PC-9 (cell line): ENCODE data around the gene LMNB1. TPM values are rescaled to one million over a fixed set of nuclear protein-coding genes. Genes with fewer than 3 reads are reported as not detected.

Experiments used
- BruUV-seq: library from RNA; stranded (reverse); fragments of 400-500 nt; replicated peaks from 2 replicates; lab custom pipeline; 2021; lab: Mats Ljungman, UMichigan
- CTCF ChIA-PET: fragments of 300-600 bp; sonication (Branson Sonifier 250); formaldehyde crosslinking; loops from one replicate; lab custom pipeline; 2022; ENCODE audit warnings: antibody characterized with exemption; lab: Charles Lee
- POLR2A ChIA-PET: fragments of 300-600 bp; sonication (Branson Sonifier 250); formaldehyde crosslinking; loops from one replicate; lab custom pipeline; 2022; ENCODE audit warnings: antibody characterized with exemption; ENCODE audit not compliant: unreplicated experiment; lab: Charles Lee
- DNase-seq, 2 experiments: peaks; one replicate each; pipeline versions ENCODE4 v3.0.0 to v3.0.0-alpha.2; 2015 to 2022; ENCODE audit warnings: mixed read lengths in 1 of 2
- H2AFZ ChIP-seq: fragments of 200-600 bp; sonication (generic); 2 replicates; pipeline ENCODE4 v1.8.1; 2017; ENCODE audit warnings: antibody characterized with exemption
- H3F3A ChIP-seq: fragments of 200-600 bp; sonication (generic); 2 replicates; pipeline ENCODE4 v1.8.1; 2017; ENCODE audit warnings: antibody characterized with exemption, mild to moderate bottlenecking, low read depth; ENCODE audit not compliant: insufficient read depth
- H3K27ac ChIP-seq: fragments of 200-600 bp; sonication (generic); 2 replicates; pipeline ENCODE4 v1.6.1; 2016; ENCODE audit warnings: mixed run types
- H3K27me3 ChIP-seq: fragments of 200-600 bp; sonication (generic); 2 replicates; pipeline ENCODE4 v1.6.1; 2016; ENCODE audit warnings: low read depth, mixed run types; ENCODE audit not compliant: insufficient read depth
- H3K36me3 ChIP-seq: fragments of 200-600 bp; sonication (generic); 2 replicates; pipeline ENCODE4 v1.6.1; 2016; ENCODE audit warnings: low read depth, mixed run types
- H3K4me1 ChIP-seq: fragments of 200-600 bp; sonication (generic); replicated peaks from 2 replicates; pipeline ENCODE4 v1.6.1; 2016; ENCODE audit warnings: mixed run types; ENCODE audit not compliant: insufficient read depth
- H3K4me2 ChIP-seq: fragments of 200-600 bp; sonication (generic); 2 replicates; pipeline ENCODE4 v1.6.1; 2017; ENCODE audit warnings: mixed run types
- H3K4me3 ChIP-seq: fragments of 200-600 bp; sonication (generic); 2 replicates; pipeline ENCODE4 v1.6.1; 2016; ENCODE audit warnings: mixed run types
- H3K79me2 ChIP-seq: fragments of 200-600 bp; sonication (generic); 2 replicates; pipeline ENCODE4 v1.6.1; 2017; ENCODE audit warnings: low read depth, mixed run types
- H3K9me2 ChIP-seq: fragments of 200-600 bp; sonication (generic); 2 replicates; pipeline ENCODE4 v1.8.1; 2017; ENCODE audit warnings: mild to moderate bottlenecking; ENCODE audit not compliant: insufficient read depth
- H3K9me3 ChIP-seq: fragments of 200-600 bp; sonication (generic); 2 replicates; pipeline ENCODE4 v1.8.1; 2016; ENCODE audit warnings: low read depth; ENCODE audit not compliant: insufficient read depth
- H4K20me1 ChIP-seq: fragments of 200-600 bp; sonication (generic); 2 replicates; pipeline ENCODE4 v1.8.1; 2017; ENCODE audit not compliant: insufficient read depth
- EZH2 ChIP-seq: fragments of 200-600 bp; sonication (generic); IDR thresholded peaks from 2 replicates; pipeline ENCODE4 v1.8.0; 2017; ENCODE audit warnings: antibody characterized with exemption, low read depth
- intact Hi-C: fragments of 100-400 bp; cut with micrococcal nuclease; formaldehyde crosslinking; loops from one replicate; pipeline ENCODE4 v1.10.0; 2022; ENCODE audit not compliant: unreplicated experiment
- total RNA-seq: library from RNA; stranded (reverse); gene quantifications from 2 replicates; pipeline ENCODE4 v1.2.3, GENCODE V29; 2021
- TF ChIP-seq, protein P1 (sequence below): fragments of 200-600 bp; sonication (generic); conservative IDR thresholded peaks from 2 replicates; pipeline ENCODE4 v1.6.1; 2017; ENCODE audit warnings: mixed run types, antibody characterized with exemption, mild to moderate bottlenecking, moderate library complexity

The LMNB1 gene
- total RNA-seq, 1 experiment from 2014 or later: 117 TPM

DNA sequence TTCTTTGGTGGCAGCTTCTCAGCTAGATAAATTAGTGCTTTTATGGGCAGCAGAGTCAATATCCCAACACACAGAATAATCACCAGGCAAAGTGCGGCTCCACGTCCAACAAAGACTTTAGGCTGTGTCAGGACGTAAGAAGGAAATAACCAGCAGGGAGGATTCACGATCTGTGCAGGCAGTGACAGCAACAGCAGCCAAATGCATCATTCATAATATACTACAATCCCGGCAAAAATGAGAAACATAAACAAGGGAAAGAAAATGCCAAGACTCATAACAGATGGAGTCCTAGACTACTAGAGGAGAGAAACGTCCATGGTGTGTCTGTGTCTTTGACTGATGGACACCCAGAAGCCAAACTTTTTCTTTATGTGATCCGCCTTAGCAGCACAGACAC lies 100.7 kb downstream of the LMNB1 start:
- no peaks in the 10 kb centered on the region for H3K36me3 ChIP-seq
- H3F3A ChIP-seq: no peaks in the 10 kb centered on the region
- H3K9me2 ChIP-seq: no peaks in the 10 kb centered on the region
- H3K27me3 ChIP-seq: no peaks in the 10 kb centered on the region
- H2AFZ ChIP-seq: no peak overlapping the region
- BruUV-seq: no TSS peak
- H3K27ac ChIP-seq: no peak overlapping the region
- TF ChIP-seq EZH2: no peak
- TF ChIP-seq, protein P1, sequence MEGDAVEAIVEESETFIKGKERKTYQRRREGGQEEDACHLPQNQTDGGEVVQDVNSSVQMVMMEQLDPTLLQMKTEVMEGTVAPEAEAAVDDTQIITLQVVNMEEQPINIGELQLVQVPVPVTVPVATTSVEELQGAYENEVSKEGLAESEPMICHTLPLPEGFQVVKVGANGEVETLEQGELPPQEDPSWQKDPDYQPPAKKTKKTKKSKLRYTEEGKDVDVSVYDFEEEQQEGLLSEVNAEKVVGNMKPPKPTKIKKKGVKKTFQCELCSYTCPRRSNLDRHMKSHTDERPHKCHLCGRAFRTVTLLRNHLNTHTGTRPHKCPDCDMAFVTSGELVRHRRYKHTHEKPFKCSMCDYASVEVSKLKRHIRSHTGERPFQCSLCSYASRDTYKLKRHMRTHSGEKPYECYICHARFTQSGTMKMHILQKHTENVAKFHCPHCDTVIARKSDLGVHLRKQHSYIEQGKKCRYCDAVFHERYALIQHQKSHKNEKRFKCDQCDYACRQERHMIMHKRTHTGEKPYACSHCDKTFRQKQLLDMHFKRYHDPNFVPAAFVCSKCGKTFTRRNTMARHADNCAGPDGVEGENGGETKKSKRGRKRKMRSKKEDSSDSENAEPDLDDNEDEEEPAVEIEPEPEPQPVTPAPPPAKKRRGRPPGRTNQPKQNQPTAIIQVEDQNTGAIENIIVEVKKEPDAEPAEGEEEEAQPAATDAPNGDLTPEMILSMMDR: no peak
- POLR2A ChIA-PET: no interaction called here
- no peaks in the 10 kb centered on the region for H3K4me1 ChIP-seq
- no peak overlapping the region for H3K4me2 ChIP-seq
- DNase-seq: no peak
- CTCF ChIA-PET: no interaction called here
- H4K20me1 ChIP-seq: no peaks in the 10 kb centered on the region
- no peaks in the 10 kb centered on the region for H3K79me2 ChIP-seq
- no peak overlapping the region for H3K4me3 ChIP-seq
- intact Hi-C loops: no loop called here
- H3K9me3 ChIP-seq: no peaks in the 10 kb centered on the region

DNA sequence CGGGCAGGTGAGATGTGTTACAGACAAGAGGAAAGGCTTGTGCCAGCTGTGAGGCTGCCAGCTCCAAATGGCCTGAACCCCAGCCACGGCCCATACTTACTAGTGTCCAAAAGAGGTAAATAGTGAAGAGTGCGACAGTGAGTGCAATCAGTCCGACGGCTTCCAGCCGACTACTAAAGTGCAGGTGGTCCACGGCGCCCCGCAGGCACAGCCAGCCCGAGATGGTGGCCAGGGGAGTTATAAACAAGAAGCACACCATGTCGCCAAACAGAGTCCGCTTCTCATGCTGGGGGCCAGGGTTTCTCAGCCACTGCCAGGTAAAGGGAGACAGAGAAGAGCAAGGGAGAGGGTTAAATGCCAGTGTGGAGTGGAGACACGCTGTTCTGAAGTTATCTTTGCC lies 101.1 kb downstream of the LMNB1 start:
- no peaks in the 10 kb centered on the region for H3K9me2 ChIP-seq
- CTCF ChIA-PET: no interaction called here
- H3K36me3 ChIP-seq: no peaks in the 10 kb centered on the region
- intact Hi-C loops: no loop called here
- no TSS peak for BruUV-seq
- H2AFZ ChIP-seq: no peak overlapping the region
- no peak overlapping the region for H3K27ac ChIP-seq
- no peaks in the 10 kb centered on the region for H3K9me3 ChIP-seq
- no peaks in the 10 kb centered on the region for H3K27me3 ChIP-seq
- H3K4me1 ChIP-seq: no peaks in the 10 kb centered on the region
- no peak overlapping the region for H3K4me2 ChIP-seq
- H4K20me1 ChIP-seq: no peaks in the 10 kb centered on the region
- no peak overlapping the region for H3K4me3 ChIP-seq
- POLR2A ChIA-PET: no interaction called here
- no peak for TF ChIP-seq EZH2
- TF ChIP-seq, protein P1: no peak
- no peak for DNase-seq
- no peaks in the 10 kb centered on the region for H3K79me2 ChIP-seq
- H3F3A ChIP-seq: no peaks in the 10 kb centered on the region

DNA sequence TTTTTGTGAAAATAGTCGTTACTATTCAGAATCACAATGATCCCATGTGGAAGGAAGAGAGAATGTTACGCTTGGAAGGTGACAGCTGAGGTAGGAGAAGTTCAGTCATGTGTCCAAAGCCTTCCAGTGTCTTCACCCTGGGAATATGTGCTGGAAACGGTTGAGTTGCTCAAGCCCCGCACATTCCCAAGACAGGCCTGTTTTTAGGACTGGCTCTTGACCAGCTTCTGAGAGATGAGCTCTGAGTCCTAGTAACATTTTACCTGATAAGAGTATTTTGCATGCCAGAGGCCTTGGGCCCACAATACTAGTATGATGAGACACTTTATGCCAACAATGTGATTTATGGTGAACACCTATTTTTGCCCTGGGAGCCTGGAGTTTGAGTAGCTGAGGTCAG lies 101.7 kb downstream of the LMNB1 start:
- CTCF ChIA-PET: no interaction called here
- Histone ChIP-seq H3K4me3 (no peak overlapping the region), H3F3A (peaks cover under 1% of the 10 kb centered on the region; the same call in 1 of the 2 replicates), H3K79me2 (no peaks in the 10 kb centered on the region), H3K9me3 (no peaks in the 10 kb centered on the region), H4K20me1 (no peaks in the 10 kb centered on the region), H3K27me3 (no peaks in the 10 kb centered on the region), H3K4me1 (no peaks in the 10 kb centered on the region), H3K27ac (no peak overlapping the region), H3K9me2 (no peaks in the 10 kb centered on the region), H3K36me3 (no peaks in the 10 kb centered on the region), H2AFZ (no peak overlapping the region), H3K4me2 (no peak overlapping the region)
- POLR2A ChIA-PET: no interaction called here
- intact Hi-C loops: no loop called here
- TF ChIP-seq EZH2: no peak
- TF ChIP-seq, protein P1: no peak
- no TSS peak for BruUV-seq
- DNase-seq: no peak
